Transverse colon (tissue), 4 donors: ENCODE results near the gene GNAI3. TPM values are rescaled to one million over a fixed set of nuclear protein-coding genes. Genes with fewer than 3 reads are reported as not detected.

Experiments
- DNase-seq: peaks from one replicate; pipeline ENCODE4 v3.0.0-alpha.2; 2019
- H3K27ac ChIP-seq, 4 donors: fragments of 200-600 bp; sonication (generic); 2 replicates each; pipeline ENCODE4 v1.5.1; 2016 to 2018; ENCODE audit warnings: inconsistent platforms in 4 of 4
- H3K27me3 ChIP-seq: fragments of 200-600 bp; sonication (generic); 2 replicates; pipeline ENCODE4 v1.5.1; 2017; ENCODE audit warnings: inconsistent platforms
- H3K36me3 ChIP-seq, 4 donors: fragments of 200-600 bp; sonication (generic); 2 replicates each; pipeline ENCODE4 v1.5.1; 2017 to 2019; ENCODE audit warnings: inconsistent platforms in 4 of 4
- H3K4me1 ChIP-seq, 4 donors: fragments of 200-600 bp; sonication (generic); 2 replicates each; pipeline ENCODE4 v1.5.1; 2017 to 2020; ENCODE audit warnings: inconsistent platforms in 4 of 4
- H3K4me3 ChIP-seq, 4 donors: fragments of 200-600 bp; sonication (generic); 1 replicate in 1 of 4; 2 replicates in 3 of 4; pipeline versions ENCODE4 v1.5.1 to v1.6.1; 2017 to 2019; ENCODE audit warnings: inconsistent platforms in 4 of 4
- H3K9me3 ChIP-seq, 2 donors: fragments of 200-600 bp; sonication (generic); 2 replicates each; pipeline ENCODE4 v1.5.1; 2017 to 2019; ENCODE audit warnings: inconsistent platforms in 2 of 2
- CTCF ChIP-seq, 5 experiments: fragments of 200-600 bp in 3 of 5; fragments of 450-650 bp in 2 of 5; sonication (generic) in 3 of 5; IDR thresholded peaks; 1 replicate in 2 of 5; 2 replicates in 3 of 5; pipeline ENCODE4 v1.5.1; 2016 to 2017; ENCODE audit warnings: antibody characterized with exemption in 5 of 5, inconsistent platforms in 3 of 5, mild to moderate bottlenecking in 2 of 5, moderate library complexity in 1 of 5
- EP300 ChIP-seq: sonication (generic); formaldehyde crosslinking; IDR thresholded peaks from one replicate; pipeline ENCODE4 v1.6.1; 2017; ENCODE audit warnings: antibody characterized with exemption, low read depth
- POLR2A ChIP-seq: fragments of 450-650 bp; IDR thresholded peaks from one replicate; pipeline ENCODE4 v1.6.1; 2016; ENCODE audit warnings: antibody characterized with exemption, mild to moderate bottlenecking, moderate library complexity
- POLR2AphosphoS5 ChIP-seq, 3 donors: sonication (generic); formaldehyde crosslinking; IDR thresholded peaks; one replicate each; pipeline ENCODE4 v1.6.1; 2016; ENCODE audit warnings: antibody characterized with exemption in 3 of 3
- WGBS, 2 donors: methylation state at CpG; one replicate each; pipeline ENCODE4 v1.1.5; 2018; ENCODE audit warnings: low coverage in 1 of 2; 5-methylcytosine and 5-hydroxymethylcytosine counted together
- in situ Hi-C, 4 donors: fragments of 200-750 bp; cut with MboI; loops; one replicate each; pipeline versions ENCODE4 v1.15.0 to v1.15.1; 2017; ENCODE audit warnings: low sequenced_read_pairs in 3 of 4, low pct_ligation_motif_present in 1 of 4, low pct_unique_long_range_greater_than_20kb in 1 of 4
- intact Hi-C: fragments of 100-400 bp; cut with DNase I; formaldehyde crosslinking; loops from one replicate; pipeline ENCODE4 v1.15.1; 2023; ENCODE audit warnings: low total_unique reads
- total RNA-seq, 4 donors: library from RNA; depleted of rRNA; stranded (reverse); fragments of >200 nt; gene quantifications; one replicate each; pipeline ENCODE4 v1.1.0, GENCODE V29; 2016

GNAI3 gene
- total RNA-seq, 4 donors from 2014 or later: 2.2 to 7.5 (median 5.1) TPM

- intact Hi-C loops (loop anchor here (2.0 kb wide), 1 partner anchor 33 kb away; no protein-coding TSS in a partner anchor), in situ Hi-C loops (loop anchor here (5.0 to 25.0 kb wide), 5 partner anchors 34 to 456 kb away; partner anchors contain the start of gene AHCYL1 (in 1 of the 4))
- TF ChIP-seq POLR2A (no peak), CTCF (IDR thresholded peaks at IDR 0.05) (no peak), EP300 (no peak), POLR2AphosphoS5 (IDR thresholded peaks at IDR 0.05) (no peak)
- peaks cover 4 to 22% (median 7%) of the 10 kb centered on the region in 4 donors for H3K4me1 ChIP-seq
- DNase-seq: no peak
- no peaks in the 10 kb centered on the region for H3K27me3 ChIP-seq
- 77% methylated on average over 4 of the region's 4 CpGs; no CpG with 5 or more reads in 1 of the 2 donors for WGBS, 2 donors
- H3K36me3 ChIP-seq: no peaks in the 10 kb centered on the region
- no peaks in the 10 kb centered on the region for H3K9me3 ChIP-seq
- H3K27ac ChIP-seq: no peak overlapping the region
- no peak overlapping the region for H3K4me3 ChIP-seq
Observed at GRCh38 chr1:109531380-109531779, 17.0 kb upstream of the GNAI3 start.

- no peak for TF ChIP-seq CTCF (IDR thresholded peaks at IDR 0.05)
- TF ChIP-seq POLR2AphosphoS5 (IDR thresholded peaks at IDR 0.05): no peak
- TF ChIP-seq EP300: no peak
- no peak for TF ChIP-seq POLR2A
- intact Hi-C loops (loop anchor here (2.0 kb wide), 1 partner anchor 33 kb away; no protein-coding TSS in a partner anchor), in situ Hi-C loops (loop anchor here (5.0 to 25.0 kb wide), 5 partner anchors 35 to 455 kb away; partner anchors contain the start of gene AHCYL1 (in 1 of the 4))
- Histone ChIP-seq H3K36me3 (no peaks in the 10 kb centered on the region), H3K4me1 (peaks cover 4 to 25% (median 7%) of the 10 kb centered on the region in 4 donors), H3K27ac (no peak overlapping the region), H3K27me3 (no peaks in the 10 kb centered on the region), H3K9me3 (no peaks in the 10 kb centered on the region), H3K4me3 (no peak overlapping the region)
- 49% methylated on average over 16 of the region's 16 CpGs; no CpG with 5 or more reads in 1 of the 2 donors for WGBS, 2 donors
- no peak for DNase-seq
Observed at GRCh38 chr1:109531826-109532364, 16.5 kb upstream of the GNAI3 start.

- Histone ChIP-seq H3K4me1 (peaks cover 4 to 25% (median 7%) of the 10 kb centered on the region in 4 donors), H3K36me3 (no peaks in the 10 kb centered on the region), H3K9me3 (no peaks in the 10 kb centered on the region), H3K27me3 (no peaks in the 10 kb centered on the region), H3K4me3 (peak overlapping the region in 1 of 4 donors; percentile 20), H3K27ac (peak overlapping the region in 3 of 4 donors; percentile 21 to 58 (median 34))
- DNase-seq: peak; percentile 89
- 24% methylated on average over 8 of the region's 12 CpGs; no CpG with 5 or more reads in 1 of the 2 donors for WGBS, 2 donors
- peak; percentile 97 to 99 (median 99) for TF ChIP-seq CTCF (IDR thresholded peaks at IDR 0.05)
- TF ChIP-seq EP300: no peak
- in situ Hi-C loops (loop anchor here (5.0 to 25.0 kb wide), 5 partner anchors 35 to 455 kb away; partner anchors contain the start of gene AHCYL1 (in 1 of the 4)), intact Hi-C loops (loop anchor here (1.0 kb wide), 1 partner anchor 40 kb away; no protein-coding TSS in a partner anchor)
Observed at GRCh38 chr1:109532365-109533136, 15.9 kb upstream of the GNAI3 start.

GRCh38 chr1:109534307-109534858, 14.0 kb upstream of the GNAI3 start:
- in situ Hi-C loops: loop anchor here (5.0 to 25.0 kb wide), 5 partner anchors 37 to 453 kb away; partner anchors contain the start of gene AHCYL1 (in 1 of the 4)

More at GRCh38 chr1:109534307-109534858, 14.0 kb upstream of the GNAI3 start:
- Histone ChIP-seq H3K27me3 (no peaks in the 10 kb centered on the region), H3K4me1 (peaks cover 4 to 25% (median 7%) of the 10 kb centered on the region in 4 donors), H3K4me3 (no peak overlapping the region), H3K9me3 (no peaks in the 10 kb centered on the region), H3K27ac (no peak overlapping the region), H3K36me3 (no peaks in the 10 kb centered on the region)
- intact Hi-C loops: no loop called here
- 88% methylated on average over 1 of the region's 1 CpG for whole genome bisulfite sequencing, 2 donors
- no peak for DNase-seq
- TF ChIP-seq POLR2AphosphoS5 (IDR thresholded peaks at IDR 0.05) (no peak), CTCF (IDR thresholded peaks at IDR 0.05) (no peak), POLR2A (no peak)
